ENCODE data around the gene CDK11A. TPM values are rescaled to one million over a fixed set of nuclear protein-coding genes. Genes with fewer than 3 reads are reported as not detected.
"Not testable (repeated sequence)": the region's sequence is repeated elsewhere in the genome, so short reads cannot be mapped to it uniquely, and the experiment has no call there.

CDK11A gene
- total RNA-seq, 4 donors from 2014 or later = 18.2 to 46.9 (median 31.4) TPM

DNA sequence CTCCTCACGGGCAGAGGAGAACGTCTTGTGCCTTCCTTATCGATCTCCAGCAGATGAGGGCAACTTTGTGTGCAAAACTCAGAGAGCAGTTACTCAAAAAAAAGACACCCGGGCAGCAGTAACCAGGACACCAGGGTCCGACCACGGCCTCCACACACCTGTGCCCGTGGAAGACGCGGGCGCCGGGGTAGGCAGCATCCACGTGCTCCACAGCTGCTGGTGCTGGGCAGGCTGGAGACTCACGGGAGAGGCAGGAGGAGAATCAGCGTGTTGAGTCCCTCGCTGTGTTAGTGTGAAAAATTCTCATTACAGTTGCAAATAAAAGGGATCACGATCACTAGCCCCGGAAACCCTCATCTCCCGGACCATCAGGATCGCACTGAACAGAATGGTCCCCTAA is 25.1 kb downstream of the CDK11A start:
- intact Hi-C loops (cut with DNase I); H3K4me3 ChIP-seq; H3K27me3 ChIP-seq; H3K9me3 ChIP-seq; H3K27ac ChIP-seq (replicated peaks in 1 of 4); H3K4me1 ChIP-seq; H3K36me3 ChIP-seq; DNase-seq (ENCODE audit: extremely low spot score): not testable (repeated sequence)
- 90% methylated on average over 2 of the region's 19 CpGs for WGBS

DNA sequence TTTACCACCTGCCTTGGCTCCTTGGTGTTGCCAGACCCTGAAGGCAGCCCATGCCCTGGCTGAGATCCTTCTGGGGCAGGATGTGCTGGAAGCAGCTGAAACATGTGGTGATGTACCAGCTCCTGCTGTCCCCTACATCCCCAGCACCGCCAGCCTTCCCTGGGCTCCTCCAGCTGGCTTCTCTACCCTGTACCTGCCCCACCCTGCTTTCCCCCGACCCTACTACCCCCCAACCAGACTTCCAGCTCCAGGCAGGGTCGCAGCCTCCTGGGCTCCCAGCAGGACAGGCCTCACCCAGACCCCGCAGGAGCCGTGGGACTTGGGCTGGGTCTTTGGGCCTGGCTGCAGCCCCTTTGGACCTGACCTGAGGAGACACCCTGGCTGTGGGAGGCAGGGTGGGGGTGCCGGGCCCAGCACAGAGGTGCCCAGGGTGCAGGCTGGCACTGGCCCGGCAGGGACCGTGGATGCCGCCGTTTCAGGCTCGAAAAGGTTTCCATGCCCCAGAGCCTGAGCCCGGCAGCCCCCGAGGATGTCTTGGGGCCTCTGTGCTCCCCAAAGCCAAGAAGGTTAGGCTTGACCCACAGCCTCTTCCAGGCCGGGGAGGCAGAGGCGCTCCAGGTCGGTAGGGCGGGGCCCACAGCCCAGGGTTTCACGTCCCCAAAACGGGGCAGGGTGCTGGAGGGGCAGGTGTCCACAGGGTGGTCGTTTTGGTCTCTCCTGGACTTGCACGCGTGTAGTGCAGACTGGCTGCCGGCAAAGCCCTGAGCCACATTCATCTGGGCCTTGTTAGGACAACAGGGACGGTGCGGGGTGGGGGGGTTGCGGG is 26.6 kb downstream of the CDK11A start:
- H3K9me3 ChIP-seq; H3K4me1 ChIP-seq; H3K36me3 ChIP-seq; H3K27me3 ChIP-seq; H3K4me3 ChIP-seq; H3K27ac ChIP-seq (replicated peaks in 1 of 4); intact Hi-C loops (cut with DNase I); DNase-seq (ENCODE audit: extremely low spot score): not testable (repeated sequence)
- 75% methylated on average over 16 of the region's 26 CpGs for WGBS

DNA sequence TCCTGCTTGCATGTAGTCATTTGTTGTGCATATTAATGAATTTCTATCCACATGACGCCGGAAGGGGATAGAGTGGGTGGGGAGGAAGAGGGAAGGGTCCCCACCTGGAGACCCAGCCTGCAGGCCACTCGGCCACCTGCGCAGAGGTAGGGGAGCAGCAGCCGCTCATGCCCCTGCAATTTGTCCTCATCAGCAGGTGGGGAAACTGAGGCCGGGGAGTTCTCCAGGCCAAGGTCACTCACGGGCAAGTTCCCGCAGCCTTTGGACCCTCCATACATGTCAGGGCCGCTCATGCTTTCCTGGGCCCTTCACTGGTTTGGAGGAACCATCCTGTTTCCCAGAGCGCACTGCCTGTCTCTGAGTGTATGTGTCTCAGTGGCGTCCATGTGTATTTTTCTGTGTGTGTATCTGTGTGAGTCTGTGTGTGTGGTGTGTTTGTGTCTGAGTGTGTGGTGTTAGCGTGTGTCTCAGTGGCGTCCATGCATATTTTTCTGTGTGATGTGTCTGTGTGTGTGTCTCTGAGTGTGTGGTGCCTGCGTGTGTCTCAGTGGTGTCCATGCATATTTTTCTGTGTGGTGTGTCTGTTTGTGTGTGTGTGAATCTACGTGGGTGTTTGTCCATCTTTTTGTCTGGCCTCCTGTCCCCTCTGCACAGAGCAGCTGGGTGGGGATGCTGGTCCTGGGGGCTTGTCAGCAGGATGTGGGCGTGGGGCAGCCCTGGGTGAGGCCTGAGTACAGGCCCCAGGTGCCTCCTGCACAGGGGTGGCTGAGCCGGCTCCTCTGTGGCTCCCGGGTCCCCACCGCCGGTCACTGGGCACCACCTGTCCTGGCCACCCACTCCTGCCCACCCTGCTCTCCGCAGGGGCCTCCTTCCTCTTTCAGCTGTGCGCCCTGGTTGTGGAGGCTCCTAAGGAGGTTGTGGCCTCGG is 27.5 kb downstream of the CDK11A start:
- WGBS = 90% methylated on average over 15 of the region's 23 CpGs
- H3K9me3 ChIP-seq; DNase-seq (ENCODE audit: extremely low spot score); H3K4me1 ChIP-seq; H3K27me3 ChIP-seq; H3K4me3 ChIP-seq; H3K27ac ChIP-seq (replicated peaks in 1 of 4); intact Hi-C loops (cut with DNase I); H3K36me3 ChIP-seq: not testable (repeated sequence)

DNA sequence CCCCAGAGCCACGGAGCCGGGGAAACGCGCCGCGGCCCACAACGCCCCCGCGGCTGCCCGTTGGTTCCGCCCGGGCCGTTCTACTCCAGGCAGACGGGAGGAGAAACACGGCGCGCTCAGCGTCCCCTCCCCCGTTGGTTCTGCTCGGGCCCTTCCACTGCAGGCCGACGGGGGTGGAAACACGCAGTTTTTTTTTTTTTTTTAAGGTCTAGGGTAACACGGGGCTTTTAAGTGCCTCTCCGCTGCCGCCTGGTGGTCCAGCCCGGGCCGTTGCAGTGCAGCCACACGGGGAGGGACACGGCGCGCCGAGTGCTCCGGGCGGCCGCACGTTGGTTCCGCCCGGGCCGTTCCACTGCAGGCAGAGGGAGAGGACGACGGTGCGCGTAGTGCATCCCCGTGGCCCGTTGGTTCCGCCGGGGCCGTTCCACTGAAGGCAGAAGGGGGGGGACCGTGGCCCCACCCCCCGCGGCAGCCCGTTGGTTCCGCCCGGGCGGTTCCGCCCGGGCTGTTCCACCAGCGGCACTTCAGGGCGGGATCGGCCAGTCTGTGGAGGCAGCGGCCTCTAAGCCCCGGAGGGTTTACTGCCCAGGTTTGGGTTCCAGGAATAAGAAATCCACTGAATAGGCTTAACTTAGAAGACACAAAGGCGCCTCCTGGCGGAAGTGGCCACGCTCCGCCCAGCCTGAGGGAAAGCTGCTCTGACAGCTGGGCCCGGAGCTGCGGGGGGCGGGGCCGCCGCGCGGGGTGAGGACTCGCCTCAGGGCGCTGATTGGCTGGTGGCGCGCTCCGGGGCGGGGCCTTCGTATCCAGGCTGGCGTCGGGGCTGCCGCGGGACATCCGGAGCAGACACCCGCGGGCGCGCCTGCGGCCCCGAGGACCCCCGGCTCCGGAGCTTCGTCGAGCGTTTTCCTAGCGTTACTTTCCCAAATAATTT is 31.2 kb downstream of the CDK11A start, which contains the start of gene SLC35E2B:
Gene SLC35E2B (minus strand): TSS at position 82 of the 934 bp plus-strand sequence. CDS start 16,096 bp downstream, outside the sequence.
- H3K36me3 ChIP-seq; H3K27me3 ChIP-seq; intact Hi-C loops (cut with DNase I); H3K9me3 ChIP-seq: not testable (repeated sequence)
- H3K4me3 ChIP-seq = peak within 1 kb of the TSS; percentile 56 to 68 (median 62)
- WGBS = no CpG with 5 or more reads among the region's 98 CpGs
- peak; percentile 40 to 76 for TF ChIP-seq POLR2AphosphoS5 (IDR thresholded peaks at IDR 0.05)
- H3K27ac ChIP-seq (replicated peaks in 1 of 4) = peak within 1 kb of the TSS; percentile 85 to 94 (median 86)
- H3K4me1 ChIP-seq = peaks cover 0 to 16% (median 14%) of the 10 kb centered on the region in 4 donors
- peak; percentile 98 for DNase-seq (ENCODE audit: extremely low spot score)

DNA sequence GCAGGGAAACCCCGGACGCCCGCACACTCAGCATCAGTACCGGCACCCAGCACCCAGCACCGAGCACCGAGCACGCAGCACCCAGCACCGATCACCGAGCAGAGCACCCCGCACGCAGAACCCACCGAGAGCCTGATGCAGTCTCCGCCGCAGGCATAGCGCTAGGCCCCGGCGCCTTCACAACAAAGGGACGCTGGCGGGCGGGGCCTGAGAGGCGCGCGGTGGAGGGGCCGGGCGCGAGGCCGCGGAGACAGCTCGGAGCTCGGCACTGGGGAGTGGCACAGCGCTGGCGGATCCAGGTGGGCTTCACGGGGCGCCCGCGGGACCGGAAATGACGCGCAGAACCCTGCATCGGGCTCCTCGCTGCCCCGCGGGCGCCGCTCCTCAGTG is 31.8 kb downstream of the CDK11A start:
- DNase-seq (ENCODE audit: extremely low spot score); H3K9me3 ChIP-seq; intact Hi-C loops (cut with DNase I); H3K27me3 ChIP-seq; H3K36me3 ChIP-seq: not testable (repeated sequence)
- TF ChIP-seq POLR2AphosphoS5 (IDR thresholded peaks at IDR 0.05) = peak in 1 of 2 donors; percentile 15
- H3K4me1 ChIP-seq = peaks cover 0 to 20% (median 17%) of the 10 kb centered on the region in 4 donors
- peak overlapping the region; percentile 85 to 94 (median 86) for H3K27ac ChIP-seq (replicated peaks in 1 of 4)
- H3K4me3 ChIP-seq = peak overlapping the region; percentile 56 to 68 (median 62)
- no CpG with 5 or more reads among the region's 45 CpGs for WGBS

DNA sequence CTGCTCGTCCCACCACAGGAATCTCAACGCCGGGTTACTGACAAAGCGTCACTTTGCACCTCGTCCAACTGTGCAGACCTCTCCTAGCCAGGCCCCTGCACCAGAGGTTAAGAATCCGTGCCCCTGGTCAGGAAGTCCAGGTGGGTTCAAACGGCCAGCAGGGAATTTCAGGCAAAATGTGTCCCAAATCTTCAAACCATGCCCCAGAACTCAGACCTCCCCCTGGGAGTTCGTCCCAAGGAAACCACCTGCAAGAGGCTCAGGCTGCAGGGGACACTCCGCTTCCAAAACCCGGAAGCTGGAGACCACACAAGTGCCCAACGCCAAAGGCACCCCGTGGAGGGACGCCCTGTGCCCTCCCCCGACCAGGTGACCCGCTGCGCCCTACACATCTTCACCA is 32.7 kb downstream of the CDK11A start:
- DNase-seq (ENCODE audit: extremely low spot score); intact Hi-C loops (cut with DNase I); H3K27me3 ChIP-seq; H3K36me3 ChIP-seq; H3K9me3 ChIP-seq: not testable (repeated sequence)
- peak overlapping the region in 3 of 4 donors; percentile 23 to 47 (median 37) for H3K4me3 ChIP-seq
- WGBS = no CpG with 5 or more reads among the region's 16 CpGs
- H3K4me1 ChIP-seq = peaks cover 1 to 26% (median 26%) of the 10 kb centered on the region in 4 donors
- peak overlapping the region in 1 of 4 donors; percentile 45 for H3K27ac ChIP-seq (replicated peaks in 1 of 4)

DNA sequence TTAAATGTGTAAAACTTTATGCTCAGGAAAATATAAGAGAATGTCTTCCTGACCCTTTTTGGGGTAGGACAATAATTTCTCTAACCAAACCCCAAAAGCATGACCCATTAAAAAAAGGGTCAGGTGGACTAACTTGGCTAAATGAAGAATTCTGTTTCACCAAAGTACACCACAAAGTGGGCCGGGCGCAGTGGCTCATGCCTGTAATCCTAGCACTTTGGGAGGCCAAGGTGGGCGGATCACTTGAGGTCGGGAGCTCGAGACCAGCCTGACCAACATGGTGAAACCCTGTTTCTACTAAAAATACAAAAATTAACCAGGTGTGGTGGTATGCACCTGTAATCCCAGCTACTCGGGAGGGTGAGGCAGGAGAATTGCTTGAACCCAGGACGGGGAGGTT is 34.6 kb downstream of the CDK11A start:
- DNase-seq (ENCODE audit: extremely low spot score) = not testable (repeated sequence)
- 90% methylated on average over 7 of the region's 7 CpGs for WGBS

More for the DNA sequence above, 34.6 kb downstream of the CDK11A start:
- H3K36me3 ChIP-seq; intact Hi-C loops (cut with DNase I); H3K27ac ChIP-seq (replicated peaks in 1 of 4); H3K4me3 ChIP-seq; H3K27me3 ChIP-seq; H3K9me3 ChIP-seq: not testable (repeated sequence)
- peaks cover 2 to 43% (median 35%) of the 10 kb centered on the region in 4 donors for H3K4me1 ChIP-seq

All from esophagus muscularis mucosa (tissue), 4 donors.